Cortex of kidney (tissue), 1 donor: ENCODE data around the gene PREX1.

Experiments
- DNase-seq: peaks from one replicate; lab custom pipeline; 2025; lab: John Stamatoyannopoulos, UW

The PREX1 gene

GRCh38 chr20:48794816-48795457 is 32.9 kb downstream of the PREX1 start:
- DNase-seq, result no peak

GRCh38 chr20:48794360-48794759 is 33.4 kb downstream of the PREX1 start:
- no peak for DNase-seq

GRCh38 chr20:48793776-48794175 is 34.0 kb downstream of the PREX1 start:
- no peak for DNase-seq

- DNase-seq, result no peak
Observed at GRCh38 chr20:48791666-48792071, 36.1 kb downstream of the PREX1 start.

GRCh38 chr20:48791014-48791413 is 36.8 kb downstream of the PREX1 start:
- DNase-seq, result no peak

- no peak for DNase-seq
Observed at GRCh38 chr20:48790473-48791003, 37.3 kb downstream of the PREX1 start.

- no peak for DNase-seq
Observed at GRCh38 chr20:48789781-48790472, 37.9 kb downstream of the PREX1 start.

GRCh38 chr20:48789185-48789668 is 38.6 kb downstream of the PREX1 start:
- DNase-seq, result no peak

- DNase-seq, result no peak
Observed at GRCh38 chr20:48788486-48789072, 39.2 kb downstream of the PREX1 start.

- no peak for DNase-seq
Observed at GRCh38 chr20:48787861-48788375, 39.9 kb downstream of the PREX1 start.

GRCh38 chr20:48786951-48787705 is 40.7 kb downstream of the PREX1 start:
- DNase-seq, result no peak

- no peak for DNase-seq
Observed at GRCh38 chr20:48785801-48786200, 42.0 kb downstream of the PREX1 start.

GRCh38 chr20:48785256-48785655 is 42.5 kb downstream of the PREX1 start:
- DNase-seq, result no peak

- DNase-seq, result no peak
Observed at GRCh38 chr20:48784273-48784641, 43.5 kb downstream of the PREX1 start.

- DNase-seq, result no peak
Observed at GRCh38 chr20:48783533-48784272, 44.1 kb downstream of the PREX1 start.

GRCh38 chr20:48782901-48783308 is 44.9 kb downstream of the PREX1 start:
- no peak for DNase-seq

- DNase-seq, result no peak
Observed at GRCh38 chr20:48782053-48782452, 45.7 kb downstream of the PREX1 start.

GRCh38 chr20:48781634-48782033 is 46.2 kb downstream of the PREX1 start:
- no peak for DNase-seq

- no peak for DNase-seq
Observed at GRCh38 chr20:48779435-48779834, 48.4 kb downstream of the PREX1 start.

GRCh38 chr20:48777821-48778220 is 50.0 kb downstream of the PREX1 start:
- no peak for DNase-seq

GRCh38 chr20:48777005-48777404 is 50.8 kb downstream of the PREX1 start:
- DNase-seq, result no peak
